ENCODE measurements around the gene PITPNM1.
"Not testable (repeated sequence)": the region's sequence is repeated elsewhere in the genome, so short reads cannot be mapped to it uniquely, and the experiment has no call there.

PITPNM1 gene

DNA sequence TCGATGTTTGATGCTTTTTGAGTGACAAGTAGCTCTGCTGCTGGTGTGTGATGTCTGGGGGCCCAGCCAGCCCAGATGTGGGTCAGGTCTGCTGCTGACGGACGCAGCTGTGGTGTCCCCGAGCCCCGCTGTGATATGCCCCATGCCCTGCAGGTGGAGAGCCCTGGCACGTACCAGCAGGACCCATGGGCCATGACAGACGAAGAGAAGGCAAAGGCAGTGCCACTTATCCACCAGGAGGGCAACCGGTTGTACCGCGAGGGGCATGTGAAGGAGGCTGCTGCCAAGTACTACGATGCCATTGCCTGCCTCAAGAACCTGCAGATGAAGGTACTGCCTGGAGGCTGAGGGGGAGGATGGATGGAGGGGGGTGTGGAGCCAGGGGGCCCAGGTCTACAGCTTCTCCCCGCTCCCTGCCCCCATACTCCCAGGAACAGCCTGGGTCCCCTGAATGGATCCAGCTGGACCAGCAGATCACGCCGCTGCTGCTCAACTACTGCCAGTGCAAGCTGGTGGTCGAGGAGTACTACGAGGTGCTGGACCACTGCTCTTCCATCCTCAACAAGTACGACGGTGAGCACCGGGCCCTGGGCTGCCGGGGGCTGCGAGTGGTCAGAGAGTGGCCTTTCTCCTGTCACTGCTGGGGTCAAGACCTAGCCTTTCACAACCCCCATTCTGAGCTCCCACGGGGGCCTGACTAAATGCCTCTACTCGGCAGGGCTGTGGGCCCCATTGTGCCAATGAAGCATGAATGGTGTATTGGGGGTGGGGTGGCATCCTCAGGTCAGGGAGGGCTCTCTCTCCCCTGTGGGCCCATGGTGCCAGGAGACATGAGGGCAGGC lies 15.1 kb downstream of the PITPNM1 start:
- Histone ChIP-seq H3K4me1 (ENCODE audit: control insufficient read depth, insufficient read depth, low read length) (peaks cover 6% of the 10 kb centered on the region), H3K4me3 (ENCODE audit: low read length) (no peak overlapping the region), H3K9ac (ENCODE audit: low read length) (no peak overlapping the region), H3K27me3 (ENCODE audit: control insufficient read depth, insufficient read depth, low read length) (no peaks in the 10 kb centered on the region), H3K9me3 (ENCODE audit: control insufficient read depth, low read length) (no peaks in the 10 kb centered on the region), H3K36me3 (ENCODE audit: control insufficient read depth, insufficient read depth, low read length) (no peaks in the 10 kb centered on the region)

DNA sequence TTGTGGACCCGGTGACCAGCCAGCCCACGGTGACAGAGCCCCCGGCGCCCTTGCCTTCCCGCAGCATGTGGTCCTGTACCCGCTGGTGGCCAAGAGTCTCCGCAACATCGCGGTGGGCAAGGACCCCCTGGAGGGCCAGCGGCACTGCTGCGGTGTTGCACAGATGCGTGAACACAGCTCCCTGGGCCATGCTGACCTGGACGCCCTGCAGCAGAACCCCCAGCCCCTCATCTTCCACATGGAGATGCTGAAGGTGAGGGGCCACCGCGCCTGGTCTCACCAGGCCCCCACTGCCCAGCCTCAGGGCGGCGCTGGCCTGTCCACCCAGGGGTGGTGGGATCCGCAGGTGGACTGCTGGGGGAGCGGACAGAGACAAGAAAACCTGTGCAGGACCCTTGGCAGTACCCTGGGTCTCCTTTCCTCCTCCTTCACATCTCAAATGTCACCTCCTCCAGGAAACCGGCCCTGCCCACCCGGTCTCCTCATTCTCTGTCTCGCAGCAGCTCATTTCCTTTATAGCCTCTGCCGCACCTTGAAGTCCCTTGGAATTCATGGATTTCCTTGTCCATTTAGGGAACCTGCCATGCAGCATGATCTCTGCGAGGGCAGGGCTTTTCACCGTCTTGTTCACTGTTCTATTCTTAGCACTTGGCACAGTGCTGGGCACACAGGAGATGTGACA lies 15.8 kb downstream of the PITPNM1 start:
- H3K36me3 ChIP-seq (ENCODE audit: control insufficient read depth, insufficient read depth, low read length) = no peaks in the 10 kb centered on the region
- no peak overlapping the region for H3K9ac ChIP-seq (ENCODE audit: low read length)
- H3K27me3 ChIP-seq (ENCODE audit: control insufficient read depth, insufficient read depth, low read length) = no peaks in the 10 kb centered on the region
- no peaks in the 10 kb centered on the region for H3K9me3 ChIP-seq (ENCODE audit: control insufficient read depth, low read length)
- peaks cover 11% of the 10 kb centered on the region for H3K4me1 ChIP-seq (ENCODE audit: control insufficient read depth, insufficient read depth, low read length)
- no peak overlapping the region for H3K4me3 ChIP-seq (ENCODE audit: low read length)

DNA sequence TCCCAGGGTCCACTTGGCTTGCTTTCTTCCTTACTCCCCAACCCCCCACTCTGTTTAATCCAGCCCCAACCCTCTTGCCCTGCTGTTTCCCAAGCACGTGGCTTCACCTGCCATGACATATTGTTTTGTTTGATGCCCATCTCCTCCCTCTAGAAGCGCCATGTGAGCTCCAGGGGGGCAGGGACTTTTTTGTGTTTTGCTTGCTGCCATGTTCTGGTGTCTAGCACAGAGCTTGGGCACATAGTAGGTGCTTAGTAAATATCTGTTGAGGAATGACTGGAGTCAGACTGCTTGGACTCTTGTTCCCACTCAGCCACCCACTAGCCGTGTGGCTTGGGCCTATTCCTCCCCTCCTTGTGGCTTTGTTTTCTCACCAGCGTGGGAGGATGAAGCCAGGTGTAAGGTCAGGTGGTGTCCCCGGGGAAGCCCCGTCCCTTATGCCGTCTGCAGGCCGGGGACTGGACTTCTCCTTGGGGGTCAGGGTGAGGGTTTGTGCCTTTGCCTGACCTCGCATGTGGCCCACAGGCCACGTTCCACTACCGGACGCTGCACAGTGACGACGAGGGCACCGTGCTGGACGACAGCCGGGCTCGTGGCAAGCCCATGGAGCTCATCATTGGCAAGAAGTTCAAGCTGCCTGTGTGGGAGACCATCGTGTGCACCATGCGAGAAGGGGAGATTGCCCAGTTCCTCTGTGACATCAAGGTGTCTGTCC lies 18.5 kb downstream of the PITPNM1 start:
- Histone ChIP-seq H3K4me1 (ENCODE audit: control insufficient read depth, insufficient read depth, low read length) (peaks cover 23% of the 10 kb centered on the region), H3K9ac (ENCODE audit: low read length) (no peak overlapping the region), H3K36me3 (ENCODE audit: control insufficient read depth, insufficient read depth, low read length) (no peaks in the 10 kb centered on the region), H3K9me3 (ENCODE audit: control insufficient read depth, low read length) (no peaks in the 10 kb centered on the region), H3K4me3 (ENCODE audit: low read length) (no peak overlapping the region), H3K27me3 (ENCODE audit: control insufficient read depth, insufficient read depth, low read length) (no peaks in the 10 kb centered on the region)

DNA sequence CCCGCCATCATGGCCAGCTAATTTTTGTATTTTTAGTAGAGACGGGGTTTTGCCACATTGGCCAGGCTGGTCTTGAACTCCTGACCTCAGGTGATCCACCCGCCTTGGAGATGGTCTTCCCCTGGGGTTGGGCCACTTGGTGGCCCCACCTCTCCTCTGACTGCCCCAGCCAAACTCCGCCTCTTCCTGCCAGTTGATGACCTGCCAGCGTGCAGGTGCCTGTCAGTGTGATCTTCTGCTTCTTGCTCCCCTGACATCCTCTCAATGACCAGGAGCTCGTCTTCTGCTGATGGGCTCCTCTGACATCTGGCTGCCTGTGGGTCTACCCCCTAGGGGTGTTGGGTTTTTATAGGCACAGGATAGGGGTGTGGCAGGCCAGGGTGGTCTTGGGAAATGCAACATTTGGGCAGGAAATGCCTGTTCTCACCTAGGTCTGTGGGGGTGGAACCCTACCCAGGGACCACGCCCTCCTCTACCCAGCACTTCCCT lies 19.2 kb downstream of the PITPNM1 start:
- not testable (repeated sequence) for H3K36me3 ChIP-seq (ENCODE audit: control insufficient read depth, insufficient read depth, low read length); H3K9me3 ChIP-seq (ENCODE audit: control insufficient read depth, low read length); H3K9ac ChIP-seq (ENCODE audit: low read length); H3K4me3 ChIP-seq (ENCODE audit: low read length); H3K27me3 ChIP-seq (ENCODE audit: control insufficient read depth, insufficient read depth, low read length)
- peaks cover 23% of the 10 kb centered on the region for H3K4me1 ChIP-seq (ENCODE audit: control insufficient read depth, insufficient read depth, low read length)

DNA sequence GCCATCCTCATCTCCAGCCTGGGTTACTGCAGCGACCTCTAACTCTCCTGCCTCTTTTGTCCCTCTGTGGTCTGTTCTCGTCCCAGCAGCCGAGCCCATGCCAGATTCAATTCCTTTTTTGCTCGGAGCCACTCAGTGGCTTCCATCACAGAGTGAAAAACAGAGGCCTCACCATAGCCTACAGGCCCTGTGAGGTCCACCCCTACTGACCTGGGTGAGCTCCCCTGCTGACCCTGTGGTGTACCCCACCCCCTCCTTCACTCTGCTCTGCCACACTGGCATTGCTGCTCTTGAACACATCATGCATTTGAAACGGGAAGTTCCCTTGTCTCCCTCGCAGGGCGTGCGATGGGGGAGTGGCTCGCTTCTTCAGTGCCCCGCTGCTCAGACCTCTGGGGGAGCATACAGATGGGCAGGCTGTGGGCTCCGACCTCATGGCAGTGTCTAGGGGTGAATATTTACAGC lies 20.3 kb downstream of the PITPNM1 start:
- Histone ChIP-seq H3K4me1 (ENCODE audit: control insufficient read depth, insufficient read depth, low read length) (peaks cover 23% of the 10 kb centered on the region), H3K9ac (ENCODE audit: low read length) (peak overlapping the region; percentile 37), H3K4me3 (ENCODE audit: low read length) (no peak overlapping the region), H3K36me3 (ENCODE audit: control insufficient read depth, insufficient read depth, low read length) (no peaks in the 10 kb centered on the region), H3K9me3 (ENCODE audit: control insufficient read depth, low read length) (no peaks in the 10 kb centered on the region), H3K27me3 (ENCODE audit: control insufficient read depth, insufficient read depth, low read length) (no peaks in the 10 kb centered on the region)

DNA sequence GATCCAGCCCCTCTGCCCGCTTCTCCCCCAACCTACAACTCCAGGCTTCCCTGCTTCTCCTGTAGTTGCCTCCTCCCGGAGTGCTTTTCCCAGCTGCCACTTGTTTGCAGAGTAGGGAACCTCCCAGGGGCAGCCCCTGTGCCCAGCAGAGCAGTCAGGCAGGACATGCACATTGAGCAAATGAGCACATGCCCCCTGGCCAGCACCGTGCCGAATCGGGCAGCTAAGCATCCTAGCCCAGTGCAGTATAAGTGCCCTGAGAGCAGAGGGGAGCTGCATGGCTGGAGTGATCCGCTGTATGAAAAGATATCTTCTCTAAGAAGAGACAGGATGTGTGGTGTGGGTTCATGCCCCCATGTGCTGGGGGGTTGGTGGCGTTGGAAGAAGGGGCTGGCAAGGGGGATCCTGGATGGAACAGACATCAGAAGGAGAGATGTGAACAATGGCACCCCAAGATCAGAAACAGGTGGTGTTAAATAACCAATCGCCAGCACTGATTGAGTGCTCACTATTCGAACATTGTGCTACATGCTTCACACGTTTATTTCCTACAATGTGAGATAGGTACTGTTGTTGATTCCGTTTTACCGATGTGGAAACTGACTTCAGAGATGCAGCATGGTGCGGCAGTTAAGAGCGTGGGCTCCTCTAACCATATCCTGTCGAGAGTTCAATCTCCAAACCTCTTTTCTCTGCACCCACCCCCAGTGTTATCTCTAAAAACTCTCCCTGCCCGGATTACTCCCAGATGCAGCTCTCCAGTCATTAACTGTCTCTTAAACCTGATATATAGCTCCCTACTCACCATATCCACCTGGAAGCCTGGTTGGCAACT lies 21.1 kb downstream of the PITPNM1 start:
- Histone ChIP-seq H3K9me3 (ENCODE audit: control insufficient read depth, low read length) (no peaks in the 10 kb centered on the region), H3K27me3 (ENCODE audit: control insufficient read depth, insufficient read depth, low read length) (no peaks in the 10 kb centered on the region), H3K4me1 (ENCODE audit: control insufficient read depth, insufficient read depth, low read length) (peaks cover 23% of the 10 kb centered on the region), H3K36me3 (ENCODE audit: control insufficient read depth, insufficient read depth, low read length) (no peaks in the 10 kb centered on the region), H3K9ac (ENCODE audit: low read length) (peak overlapping the region; percentile 37), H3K4me3 (ENCODE audit: low read length) (no peak overlapping the region)

DNA sequence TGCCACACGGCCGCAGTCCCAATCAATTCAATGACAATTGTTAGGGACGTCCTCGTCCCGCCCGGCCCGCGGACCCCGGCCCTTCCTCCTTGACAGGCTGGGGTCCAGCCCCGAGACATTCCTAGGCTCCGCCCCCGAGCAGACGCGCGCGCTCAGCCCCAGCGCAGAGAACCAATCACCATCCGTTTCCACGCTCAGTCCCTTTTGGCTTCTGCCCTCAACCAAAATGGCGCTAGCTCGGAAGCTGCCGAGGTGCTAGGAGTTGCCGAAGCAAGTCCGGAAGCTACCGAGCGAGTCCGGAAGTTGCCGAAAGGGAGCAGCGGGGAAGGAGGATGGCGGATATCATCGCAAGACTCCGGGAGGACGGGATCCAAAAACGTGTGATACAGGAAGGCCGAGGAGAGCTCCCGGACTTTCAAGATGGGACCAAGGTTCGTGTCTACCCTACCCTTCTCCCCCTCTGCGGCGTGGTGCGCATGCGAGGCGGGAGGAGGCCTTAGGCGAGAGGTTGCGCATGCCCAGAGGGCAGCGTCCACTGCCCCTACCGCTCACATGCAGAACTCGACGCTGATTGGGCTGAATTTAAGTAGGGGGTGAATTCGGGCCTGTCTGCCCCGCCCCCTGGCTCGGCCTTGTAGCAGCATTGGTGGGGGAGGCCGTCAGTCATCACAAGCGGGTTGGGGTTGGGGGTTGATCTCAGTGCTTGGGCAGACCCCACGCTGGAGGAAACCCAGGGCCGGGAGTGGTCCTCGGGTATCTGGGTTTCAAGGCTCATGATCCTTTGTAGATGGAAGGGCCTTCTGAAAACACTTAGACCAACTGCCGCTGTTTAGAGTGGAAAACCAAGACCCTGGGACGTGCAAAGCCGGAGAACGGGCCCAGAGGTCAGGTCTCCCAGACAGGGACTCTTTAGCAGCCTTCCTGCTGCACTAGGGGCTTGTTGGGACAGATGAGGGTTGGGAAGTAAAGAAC lies 22.1 kb downstream of the PITPNM1 start, which contains the start of gene AIP:
AIP (plus strand) TSS at position 200 of the 972 bp plus-strand sequence; CDS start at position 333, 133 bp downstream.
- Histone ChIP-seq H3K4me3 (ENCODE audit: low read length) (peak within 1 kb of the TSS; percentile 75), H3K9ac (ENCODE audit: low read length) (peak within 1 kb of the TSS; percentile 77), H3K9me3 (ENCODE audit: control insufficient read depth, low read length) (no peaks in the 10 kb centered on the region), H3K27me3 (ENCODE audit: control insufficient read depth, insufficient read depth, low read length) (no peaks in the 10 kb centered on the region), H3K36me3 (ENCODE audit: control insufficient read depth, insufficient read depth, low read length) (no peaks in the 10 kb centered on the region), H3K4me1 (ENCODE audit: control insufficient read depth, insufficient read depth, low read length) (peaks cover 23% of the 10 kb centered on the region)

DNA sequence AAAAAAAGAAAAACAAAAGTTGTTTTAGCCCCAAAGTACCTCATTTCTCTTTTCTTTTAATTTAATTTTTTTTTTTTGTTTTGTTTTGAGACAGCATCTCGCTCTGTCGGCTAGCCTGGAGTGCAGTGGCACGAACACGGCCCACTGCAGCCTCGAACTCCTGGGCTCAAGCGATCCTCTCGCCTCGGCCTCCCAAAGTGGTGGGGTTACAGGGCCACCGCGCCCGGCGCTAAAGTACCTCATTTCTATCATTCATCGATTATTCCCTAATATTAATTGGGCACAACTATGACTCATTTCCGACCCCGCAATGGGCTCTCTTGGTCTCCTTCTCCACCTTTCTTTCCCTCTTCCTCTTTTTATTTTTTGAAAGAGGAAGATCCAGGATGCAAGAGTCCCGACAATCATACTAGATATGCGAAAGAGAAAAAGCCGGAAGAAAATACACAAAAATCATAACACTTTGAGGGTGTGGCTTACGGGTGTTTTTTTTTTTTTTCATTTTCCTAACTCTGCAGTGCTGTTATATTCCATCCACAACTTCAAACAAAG lies 22.8 kb downstream of the PITPNM1 start:
- Histone ChIP-seq H3K9ac (ENCODE audit: low read length) (peak overlapping the region; percentile 77), H3K4me1 (ENCODE audit: control insufficient read depth, insufficient read depth, low read length) (peaks cover 23% of the 10 kb centered on the region), H3K9me3 (ENCODE audit: control insufficient read depth, low read length) (no peaks in the 10 kb centered on the region), H3K4me3 (ENCODE audit: low read length) (peak overlapping the region; percentile 75), H3K27me3 (ENCODE audit: control insufficient read depth, insufficient read depth, low read length) (no peaks in the 10 kb centered on the region), H3K36me3 (ENCODE audit: control insufficient read depth, insufficient read depth, low read length) (no peaks in the 10 kb centered on the region)

DNA sequence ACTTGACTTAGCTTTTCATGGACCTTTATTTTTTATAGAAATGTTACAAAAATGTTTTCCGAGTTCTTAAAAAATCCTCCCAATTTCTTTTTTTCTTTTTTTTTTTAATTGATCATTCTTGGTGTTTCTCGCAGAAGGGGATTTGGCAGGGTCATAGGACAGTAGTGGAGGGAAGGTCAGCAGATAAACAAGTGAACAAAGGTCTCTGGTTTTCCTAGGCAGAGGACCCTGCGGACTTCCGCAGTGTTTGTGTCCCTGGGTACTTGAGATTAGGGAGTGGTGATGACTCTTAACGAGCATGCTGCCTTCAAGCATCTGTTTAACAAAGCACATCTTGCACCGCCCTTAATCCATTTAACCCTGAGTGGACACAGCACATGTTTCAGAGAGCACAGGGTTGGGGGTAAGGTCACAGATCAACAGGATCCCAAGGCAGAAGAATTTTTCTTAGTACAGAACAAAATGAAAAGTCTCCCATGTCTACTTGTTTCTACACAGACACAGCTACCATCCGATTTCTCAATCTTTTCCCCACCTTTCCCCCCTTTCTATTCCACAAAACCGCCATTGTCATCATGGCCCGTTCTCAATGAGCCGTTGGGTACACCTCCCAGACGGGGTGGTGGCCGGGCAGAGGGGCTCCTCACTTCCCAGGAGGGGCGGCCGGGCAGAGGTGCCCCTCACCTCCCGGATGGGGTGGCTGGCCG lies 27.7 kb downstream of the PITPNM1 start:
- H3K4me3 ChIP-seq (ENCODE audit: low read length); H3K4me1 ChIP-seq (ENCODE audit: control insufficient read depth, insufficient read depth, low read length); H3K9me3 ChIP-seq (ENCODE audit: control insufficient read depth, low read length); H3K27me3 ChIP-seq (ENCODE audit: control insufficient read depth, insufficient read depth, low read length); H3K36me3 ChIP-seq (ENCODE audit: control insufficient read depth, insufficient read depth, low read length); H3K9ac ChIP-seq (ENCODE audit: low read length): not testable (repeated sequence)

DNA sequence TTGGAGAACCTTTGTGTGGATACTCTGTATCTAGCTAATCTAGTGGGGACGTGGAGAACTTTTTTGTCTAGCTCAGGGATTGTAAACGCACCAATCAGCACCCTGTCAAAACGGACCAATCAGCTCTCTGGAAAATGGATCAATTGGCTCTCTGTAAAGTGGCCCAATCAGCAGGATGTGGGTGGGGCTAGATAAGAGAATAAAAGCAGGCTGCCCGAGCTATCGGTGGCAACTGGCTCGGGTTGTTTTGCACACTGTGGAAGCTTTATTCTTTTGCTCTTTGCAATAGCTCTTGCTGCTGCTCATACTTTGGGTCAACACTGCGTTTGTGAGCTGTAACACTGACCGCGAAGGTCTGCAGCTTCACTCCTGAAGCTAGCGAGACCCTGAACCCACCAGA lies 28.5 kb downstream of the PITPNM1 start:
- H3K9me3 ChIP-seq (ENCODE audit: control insufficient read depth, low read length); H3K4me3 ChIP-seq (ENCODE audit: low read length); H3K9ac ChIP-seq (ENCODE audit: low read length); H3K27me3 ChIP-seq (ENCODE audit: control insufficient read depth, insufficient read depth, low read length); H3K4me1 ChIP-seq (ENCODE audit: control insufficient read depth, insufficient read depth, low read length); H3K36me3 ChIP-seq (ENCODE audit: control insufficient read depth, insufficient read depth, low read length): not testable (repeated sequence)
